Muscle layer of colon (tissue), 2 donors: Measurements from ENCODE around the gene KRT6A.

Source experiments
- H3K27ac ChIP-seq: one replicate; pipeline ENCODE4 v1.7.0; 2013; ENCODE audit warnings: low read depth, mild to moderate bottlenecking, low read length, moderate library complexity
- H3K27me3 ChIP-seq, 2 donors: one replicate each; pipeline ENCODE4 v1.7.0; 2013; ENCODE audit warnings: low read length in 2 of 2, mild to moderate bottlenecking in 2 of 2; ENCODE audit not compliant: insufficient read depth in 2 of 2, control insufficient read depth in 1 of 2
- H3K36me3 ChIP-seq: one replicate; pipeline ENCODE4 v1.7.0; 2013; ENCODE audit warnings: mild to moderate bottlenecking, low read length; ENCODE audit not compliant: insufficient read depth
- H3K4me1 ChIP-seq: one replicate; pipeline ENCODE4 v1.7.0; 2013; ENCODE audit warnings: mild to moderate bottlenecking, low read length; ENCODE audit not compliant: insufficient read depth
- H3K4me3 ChIP-seq, 2 donors: one replicate each; pipeline ENCODE4 v1.7.0; 2013; ENCODE audit warnings: low read length in 2 of 2, low read depth in 1 of 2, mild to moderate bottlenecking in 1 of 2, moderate library complexity in 1 of 2
- H3K9ac ChIP-seq: one replicate; pipeline ENCODE4 v1.7.0; 2013; ENCODE audit warnings: low read length
- H3K9me3 ChIP-seq: one replicate; pipeline ENCODE4 v1.7.0; 2013; ENCODE audit warnings: mild to moderate bottlenecking, low read length
- donor health status: abdominal sarcoma.
- donor health status: Adenocarcinoma of cecum.

KRT6A gene

DNA sequence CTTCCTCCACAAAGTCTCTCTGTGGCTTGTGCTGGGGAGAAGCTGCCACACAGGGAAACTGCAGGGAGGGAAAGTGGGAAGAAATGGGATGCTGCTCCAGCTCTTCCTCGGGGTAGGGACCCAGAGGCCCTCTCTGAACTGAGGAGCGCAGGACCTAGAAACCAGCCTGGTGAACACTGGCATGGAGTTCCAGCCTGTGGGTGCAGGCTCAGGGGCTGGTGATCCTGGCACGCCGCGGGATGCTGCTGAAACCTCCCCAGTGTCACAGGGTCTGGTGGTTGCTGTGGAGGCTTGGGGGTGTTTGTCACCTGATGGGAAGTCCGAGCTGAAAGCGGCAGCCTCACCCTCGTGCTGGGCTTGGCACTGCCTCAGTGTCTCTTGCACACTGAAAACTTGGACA lies 53.6 kb downstream of the KRT6A start:
- Histone ChIP-seq H3K27ac (no peak overlapping the region), H3K9me3 (no peaks in the 10 kb centered on the region), H3K27me3 (no peaks in the 10 kb centered on the region), H3K4me3 (no peak overlapping the region), H3K36me3 (no peaks in the 10 kb centered on the region), H3K4me1 (peaks cover 24% of the 10 kb centered on the region), H3K9ac (no peak overlapping the region)

GRCh38 chr12:52438305-52439301 lies 54.5 kb downstream of the KRT6A start:
- no peaks in the 10 kb centered on the region for H3K27me3 ChIP-seq
- no peak overlapping the region for H3K4me3 ChIP-seq
- no peaks in the 10 kb centered on the region for H3K36me3 ChIP-seq
- H3K9me3 ChIP-seq, result no peaks in the 10 kb centered on the region
- peaks cover 24% of the 10 kb centered on the region for H3K4me1 ChIP-seq
- no peak overlapping the region for H3K27ac ChIP-seq
- no peak overlapping the region for H3K9ac ChIP-seq

GRCh38 chr12:52437508-52437907 lies 55.5 kb downstream of the KRT6A start:
- H3K36me3 ChIP-seq, result no peaks in the 10 kb centered on the region
- H3K9me3 ChIP-seq, result no peaks in the 10 kb centered on the region
- peaks cover 21% of the 10 kb centered on the region for H3K4me1 ChIP-seq
- no peak overlapping the region for H3K9ac ChIP-seq
- no peak overlapping the region for H3K4me3 ChIP-seq
- H3K27ac ChIP-seq, result no peak overlapping the region
- no peaks in the 10 kb centered on the region for H3K27me3 ChIP-seq
